ENCODE measurements around the gene SLFN13. TPM values are rescaled to one million over a fixed set of nuclear protein-coding genes. Genes with fewer than 3 reads are reported as not detected.

The SLFN13 gene
- total RNA-seq, 1 experiment from 2014 or later: 0.10 TPM

DNA sequence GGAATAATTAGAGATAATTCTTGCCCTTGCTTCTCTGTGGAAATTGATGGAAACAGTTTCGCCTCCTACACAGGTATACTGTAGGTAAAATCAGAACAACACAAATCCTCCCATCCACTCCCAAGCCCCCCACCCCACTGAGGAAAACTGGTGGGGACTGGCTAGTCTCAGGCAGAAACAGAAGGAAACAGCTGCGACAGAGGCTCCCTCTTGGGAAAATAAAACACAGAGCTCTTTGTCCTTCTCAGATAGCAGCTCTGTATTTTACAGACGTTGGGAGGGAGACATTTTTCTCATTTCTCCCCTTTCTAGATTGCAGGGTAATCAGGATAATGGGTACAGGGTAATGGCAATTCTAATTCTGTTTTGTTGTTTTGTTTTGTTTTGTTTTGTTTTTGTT lies 1.1 kb downstream of the SLFN13 start:
- no peaks in the 10 kb centered on the region for H4K20me1 ChIP-seq (ENCODE audit: insufficient read depth)
- DNase-seq (ENCODE audit: low read depth, low spot score): no peak
- no peak overlapping the region for H3K27ac ChIP-seq (ENCODE audit: low read depth, low read length)
- CTCF ChIA-PET: interaction anchor here (1.1 kb wide), 1 partner anchor 17 kb away, joined by 4 read pairs; no protein-coding TSS in a partner anchor
- no peak for ATAC-seq
- BruUV-seq (replicated peaks): no TSS peak
- no peaks in the 10 kb centered on the region for H3K9me3 ChIP-seq (ENCODE audit: control insufficient read depth in 1 of 2, insufficient read depth in 1 of 2, low read depth in 1 of 2, low read length in 2 of 2)
- H3K27me3 ChIP-seq (ENCODE audit: insufficient read depth, low read length): peaks cover 40% of the 10 kb centered on the region
- no peaks in the 10 kb centered on the region for H3K36me3 ChIP-seq (ENCODE audit: control insufficient read depth in 1 of 2, insufficient read depth in 2 of 2, low read length in 2 of 2)
- H3K9ac ChIP-seq (ENCODE audit: low read length): no peak overlapping the region
- intact Hi-C loops (cut with micrococcal nuclease): no loop called here
- RAD21 ChIA-PET (ENCODE audit: low non-redundant PET in 1 of 2, low total read pairs in 2 of 2, uncharacterized antibody in 2 of 2, unreplicated experiment in 2 of 2): no interaction called here
- TF ChIP-seq CTCF (IDR thresholded peaks at IDR 0.05 in 2 of 3, conservative IDR thresholded peaks at IDR 0.05 in 1 of 3; ENCODE audit: borderline replicate concordance in 1 of 3, insufficient read depth in 1 of 3, low read depth in 2 of 3, low read length in 2 of 3) (no peak), CEBPB (IDR thresholded peaks at IDR 0.05; ENCODE audit: low read depth) (no peak)
- TF ChIP-seq, protein P1, sequence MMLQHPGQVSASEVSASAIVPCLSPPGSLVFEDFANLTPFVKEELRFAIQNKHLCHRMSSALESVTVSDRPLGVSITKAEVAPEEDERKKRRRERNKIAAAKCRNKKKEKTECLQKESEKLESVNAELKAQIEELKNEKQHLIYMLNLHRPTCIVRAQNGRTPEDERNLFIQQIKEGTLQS (IDR thresholded peaks at IDR 0.05): no peak
- no peak overlapping the region for H3K4me3 ChIP-seq (replicated peaks in 1 of 2; ENCODE audit: low read depth in 1 of 2, low read length in 2 of 2)
- H3K79me2 ChIP-seq (ENCODE audit: insufficient read depth, low read length): no peaks in the 10 kb centered on the region
- POLR2A ChIA-PET: no interaction called here
- no peaks in the 10 kb centered on the region for H3K9me2 ChIP-seq (ENCODE audit: insufficient read depth)
- H2AFZ ChIP-seq (ENCODE audit: low read depth, low read length, poor library complexity, severe bottlenecking): no peak overlapping the region
- no peaks in the 10 kb centered on the region for H3K4me1 ChIP-seq (ENCODE audit: control insufficient read depth in 1 of 2, insufficient read depth in 2 of 2, low read length in 2 of 2)
- no peak overlapping the region for H3K4me2 ChIP-seq (ENCODE audit: low read length)

- ChIA-PET RAD21 (ENCODE audit: low non-redundant PET in 1 of 2, low total read pairs in 2 of 2, uncharacterized antibody in 2 of 2, unreplicated experiment in 2 of 2) (no interaction called here), POLR2A (no interaction called here), CTCF (no interaction called here)
- H3K27ac ChIP-seq (ENCODE audit: low read depth, low read length): no peak overlapping the region
- no peak overlapping the region for H3K4me3 ChIP-seq (replicated peaks in 1 of 2; ENCODE audit: low read depth in 1 of 2, low read length in 2 of 2)
- no peaks in the 10 kb centered on the region for H3K9me2 ChIP-seq (ENCODE audit: insufficient read depth)
- no peak overlapping the region for H2AFZ ChIP-seq (ENCODE audit: low read depth, low read length, poor library complexity, severe bottlenecking)
- H3K79me2 ChIP-seq (ENCODE audit: insufficient read depth, low read length): no peaks in the 10 kb centered on the region
- H3K9me3 ChIP-seq (ENCODE audit: control insufficient read depth in 1 of 2, insufficient read depth in 1 of 2, low read depth in 1 of 2, low read length in 2 of 2): no peaks in the 10 kb centered on the region
- H3K36me3 ChIP-seq (ENCODE audit: control insufficient read depth in 1 of 2, insufficient read depth in 2 of 2, low read length in 2 of 2): no peaks in the 10 kb centered on the region
- intact Hi-C loops (cut with micrococcal nuclease): no loop called here
- no peak for ATAC-seq
- H3K9ac ChIP-seq (ENCODE audit: low read length): no peak overlapping the region
- H3K27me3 ChIP-seq (ENCODE audit: insufficient read depth, low read length): peaks cover 3% of the 10 kb centered on the region; the same call in 1 of the 2 replicates
- BruUV-seq (replicated peaks): no TSS peak
- H3K4me1 ChIP-seq (ENCODE audit: control insufficient read depth in 1 of 2, insufficient read depth in 2 of 2, low read length in 2 of 2): peaks cover 7% of the 10 kb centered on the region in 2 experiments
- no peak overlapping the region for H3K4me2 ChIP-seq (ENCODE audit: low read length)
- no peak for DNase-seq (ENCODE audit: low read depth, low spot score)
- TF ChIP-seq, protein P2, sequence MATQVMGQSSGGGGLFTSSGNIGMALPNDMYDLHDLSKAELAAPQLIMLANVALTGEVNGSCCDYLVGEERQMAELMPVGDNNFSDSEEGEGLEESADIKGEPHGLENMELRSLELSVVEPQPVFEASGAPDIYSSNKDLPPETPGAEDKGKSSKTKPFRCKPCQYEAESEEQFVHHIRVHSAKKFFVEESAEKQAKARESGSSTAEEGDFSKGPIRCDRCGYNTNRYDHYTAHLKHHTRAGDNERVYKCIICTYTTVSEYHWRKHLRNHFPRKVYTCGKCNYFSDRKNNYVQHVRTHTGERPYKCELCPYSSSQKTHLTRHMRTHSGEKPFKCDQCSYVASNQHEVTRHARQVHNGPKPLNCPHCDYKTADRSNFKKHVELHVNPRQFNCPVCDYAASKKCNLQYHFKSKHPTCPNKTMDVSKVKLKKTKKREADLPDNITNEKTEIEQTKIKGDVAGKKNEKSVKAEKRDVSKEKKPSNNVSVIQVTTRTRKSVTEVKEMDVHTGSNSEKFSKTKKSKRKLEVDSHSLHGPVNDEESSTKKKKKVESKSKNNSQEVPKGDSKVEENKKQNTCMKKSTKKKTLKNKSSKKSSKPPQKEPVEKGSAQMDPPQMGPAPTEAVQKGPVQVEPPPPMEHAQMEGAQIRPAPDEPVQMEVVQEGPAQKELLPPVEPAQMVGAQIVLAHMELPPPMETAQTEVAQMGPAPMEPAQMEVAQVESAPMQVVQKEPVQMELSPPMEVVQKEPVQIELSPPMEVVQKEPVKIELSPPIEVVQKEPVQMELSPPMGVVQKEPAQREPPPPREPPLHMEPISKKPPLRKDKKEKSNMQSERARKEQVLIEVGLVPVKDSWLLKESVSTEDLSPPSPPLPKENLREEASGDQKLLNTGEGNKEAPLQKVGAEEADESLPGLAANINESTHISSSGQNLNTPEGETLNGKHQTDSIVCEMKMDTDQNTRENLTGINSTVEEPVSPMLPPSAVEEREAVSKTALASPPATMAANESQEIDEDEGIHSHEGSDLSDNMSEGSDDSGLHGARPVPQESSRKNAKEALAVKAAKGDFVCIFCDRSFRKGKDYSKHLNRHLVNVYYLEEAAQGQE (IDR thresholded peaks at IDR 0.05; ENCODE audit: low read depth): no peak
- TF ChIP-seq YY1 (IDR thresholded peaks at IDR 0.05; ENCODE audit: extremely low read depth, insufficient replicate concordance, low read depth, low read length) (no peak), RAD21 (IDR thresholded peaks at IDR 0.05; ENCODE audit: low read depth) (no peak), SP1 (IDR thresholded peaks at IDR 0.05; ENCODE audit: low read depth) (no peak), SRF (IDR thresholded peaks at IDR 0.05; ENCODE audit: low read depth) (no peak), EZH2phosphoT487 (IDR thresholded peaks at IDR 0.05; ENCODE audit: borderline replicate concordance) (no peak), ELF1 (IDR thresholded peaks at IDR 0.05; ENCODE audit: borderline replicate concordance, low read depth) (no peak)
- H4K20me1 ChIP-seq (ENCODE audit: insufficient read depth): no peaks in the 10 kb centered on the region
Measured at GRCh38 chr17:35438433-35438832, 10.1 kb downstream of the SLFN13 start.
